GM12872 (cell line): ENCODE results near the gene FAM43A.

ENCODE experiments used
- CTCF ChIP-seq: IDR thresholded peaks from 3 replicates; pipeline ENCODE4 v1.5.1; 2011; ENCODE audit warnings: low read depth, mild to moderate bottlenecking, low read length, moderate library complexity; ENCODE audit not compliant: insufficient read depth

The FAM43A gene

GRCh38 chr3:194654443-194654842, 31.2 kb upstream of the FAM43A start:
- TF ChIP-seq CTCF = no peak

GRCh38 chr3:194657439-194657838, 28.2 kb upstream of the FAM43A start:
- no peak for TF ChIP-seq CTCF

- TF ChIP-seq CTCF = no peak
Measured at GRCh38 chr3:194658477-194659242, 27.0 kb upstream of the FAM43A start.

- TF ChIP-seq CTCF = no peak
Measured at GRCh38 chr3:194659778-194660177, 25.9 kb upstream of the FAM43A start.

- TF ChIP-seq CTCF = no peak
Measured at GRCh38 chr3:194661374-194661773, 24.3 kb upstream of the FAM43A start.

GRCh38 chr3:194661946-194662345, 23.7 kb upstream of the FAM43A start:
- no peak for TF ChIP-seq CTCF

- TF ChIP-seq CTCF = no peak
Measured at GRCh38 chr3:194664857-194665256, 20.8 kb upstream of the FAM43A start.

GRCh38 chr3:194667363-194667762, 18.3 kb upstream of the FAM43A start:
- no peak for TF ChIP-seq CTCF
